Glutamatergic neuron (in vitro differentiated cells): ENCODE measurements around the gene DGUOK. TPM values are rescaled to one million over a fixed set of nuclear protein-coding genes. Genes with fewer than 3 reads are reported as not detected.

Experiments
- DNase-seq: peaks from one replicate; pipeline ENCODE4 v3.0.0; 2022
- H3K27ac Mint-ChIP-seq: one replicate; pipeline ENCODE4 v1.8.0; 2020; ENCODE audit warnings: mild to moderate bottlenecking, mixed read lengths, inconsistent platforms; ENCODE audit not compliant: unreplicated experiment
- H3K27me3 Mint-ChIP-seq: one replicate; pipeline ENCODE4 v1.8.0; 2020; ENCODE audit warnings: mild to moderate bottlenecking, moderate library complexity, mixed read lengths, inconsistent platforms; ENCODE audit not compliant: unreplicated experiment
- H3K36me3 Mint-ChIP-seq: one replicate; pipeline ENCODE4 v1.8.0; 2020; ENCODE audit warnings: mild to moderate bottlenecking, mixed read lengths, inconsistent platforms; ENCODE audit not compliant: unreplicated experiment
- H3K4me1 Mint-ChIP-seq: one replicate; pipeline ENCODE4 v1.8.0; 2020; ENCODE audit warnings: mild to moderate bottlenecking, low read depth, mixed read lengths, inconsistent platforms; ENCODE audit not compliant: unreplicated experiment
- H3K4me3 Mint-ChIP-seq: one replicate; pipeline ENCODE4 v1.8.0; 2020; ENCODE audit warnings: mild to moderate bottlenecking, mixed read lengths, inconsistent platforms; ENCODE audit not compliant: unreplicated experiment
- H3K9me3 Mint-ChIP-seq: one replicate; pipeline ENCODE4 v1.8.0; 2020; ENCODE audit warnings: mild to moderate bottlenecking, moderate library complexity, mixed read lengths, inconsistent platforms; ENCODE audit not compliant: unreplicated experiment
- CTCF ChIP-seq: fragments of 200-600 bp; sonication (generic); IDR thresholded peaks from one replicate; pipeline ENCODE4 v1.5.0; 2021; ENCODE audit not compliant: partially characterized antibody, unreplicated experiment
- total RNA-seq: library from RNA; stranded (reverse); fragmentation: NEBNext Ultra II Directional; extraction: Animal tissue kit (Norgen Biotek cat#: 25700); gene quantifications from one replicate; pipeline ENCODE4 v1.2.1, GENCODE V29; 2021; ENCODE audit not compliant: unreplicated experiment

DGUOK gene
- total RNA-seq, 1 donor from 2014 or later: 96.8 TPM

- TF ChIP-seq CTCF: no peak
- no peak for DNase-seq
- peaks cover 20% of the 10 kb centered on the region for H3K4me1 Mint-ChIP-seq
- no peak overlapping the region for H3K4me3 Mint-ChIP-seq
- peaks cover 12% of the 10 kb centered on the region for H3K27me3 Mint-ChIP-seq
- no peak overlapping the region for H3K27ac Mint-ChIP-seq
- H3K9me3 Mint-ChIP-seq: peaks cover 5% of the 10 kb centered on the region
- H3K36me3 Mint-ChIP-seq: peaks cover 4% of the 10 kb centered on the region
Measured at GRCh38 chr2:73979021-73979420, 52.3 kb downstream of the DGUOK start.

GRCh38 chr2:73979686-73980085 is 53.0 kb downstream of the DGUOK start:
- H3K36me3 Mint-ChIP-seq: peaks cover 4% of the 10 kb centered on the region
- H3K27me3 Mint-ChIP-seq: peaks cover 12% of the 10 kb centered on the region
- peaks cover 20% of the 10 kb centered on the region for H3K4me1 Mint-ChIP-seq
- H3K9me3 Mint-ChIP-seq: peaks cover 5% of the 10 kb centered on the region
- TF ChIP-seq CTCF: no peak
- no peak for DNase-seq
- H3K27ac Mint-ChIP-seq: no peak overlapping the region
- no peak overlapping the region for H3K4me3 Mint-ChIP-seq

GRCh38 chr2:73980566-73980965 is 53.9 kb downstream of the DGUOK start:
- no peak overlapping the region for H3K27ac Mint-ChIP-seq
- DNase-seq: no peak
- peak overlapping the region; percentile 91 for H3K4me3 Mint-ChIP-seq
- H3K4me1 Mint-ChIP-seq: peaks cover 20% of the 10 kb centered on the region
- H3K9me3 Mint-ChIP-seq: peaks cover 5% of the 10 kb centered on the region
- H3K36me3 Mint-ChIP-seq: peaks cover 4% of the 10 kb centered on the region
- no peak for TF ChIP-seq CTCF
- H3K27me3 Mint-ChIP-seq: peaks cover 12% of the 10 kb centered on the region

GRCh38 chr2:73981081-73982001 is 54.7 kb downstream of the DGUOK start:
- Mint-ChIP-seq H3K27ac (no peak overlapping the region), H3K36me3 (peaks cover 4% of the 10 kb centered on the region), H3K27me3 (peaks cover 15% of the 10 kb centered on the region), H3K4me1 (peaks cover 22% of the 10 kb centered on the region), H3K9me3 (peaks cover 5% of the 10 kb centered on the region), H3K4me3 (peak overlapping the region; percentile 91)
- peak; percentile 50 for DNase-seq
- no peak for TF ChIP-seq CTCF

- TF ChIP-seq CTCF: no peak
- Mint-ChIP-seq H3K9me3 (peaks cover 7% of the 10 kb centered on the region), H3K4me3 (peak overlapping the region; percentile 91), H3K27ac (no peak overlapping the region), H3K36me3 (peaks cover 4% of the 10 kb centered on the region), H3K27me3 (peaks cover 19% of the 10 kb centered on the region), H3K4me1 (peaks cover 28% of the 10 kb centered on the region)
- no peak for DNase-seq
Measured at GRCh38 chr2:73982140-73982617, 55.5 kb downstream of the DGUOK start.
